DMS 273 treated with DMSO at 0.1 percent for 48 hours (cell line): ENCODE results near the gene C19orf25.
"Not testable (repeated sequence)": the region's sequence is repeated elsewhere in the genome, so short reads cannot be mapped to it uniquely, and the experiment has no call there.

Experiments
- DNase-seq: peaks from one replicate; lab custom pipeline; 2025; lab: John Stamatoyannopoulos, UW

Gene C19orf25

GRCh38 chr19:1481893-1482360 lies 2.9 kb upstream of the C19orf25 start:
- no peak for DNase-seq

- DNase-seq = no peak
Measured at GRCh38 chr19:1481224-1481892, 2.3 kb upstream of the C19orf25 start.

GRCh38 chr19:1477056-1477455 lies 2.0 kb downstream of the C19orf25 start:
- DNase-seq = not testable (repeated sequence)

GRCh38 chr19:1475751-1476437 lies 3.1 kb downstream of the C19orf25 start:
- DNase-seq = no peak

- DNase-seq = no peak
Measured at GRCh38 chr19:1474765-1475351, 4.2 kb downstream of the C19orf25 start.

GRCh38 chr19:1474011-1474764 lies 4.8 kb downstream of the C19orf25 start:
- DNase-seq = no peak

GRCh38 chr19:1473085-1473851 lies 5.7 kb downstream of the C19orf25 start:
- no peak for DNase-seq

- peak; percentile 29 for DNase-seq
Measured at GRCh38 chr19:1472231-1473084, 6.6 kb downstream of the C19orf25 start.

GRCh38 chr19:1471515-1472160 lies 7.4 kb downstream of the C19orf25 start:
- DNase-seq = no peak

- no peak for DNase-seq
Measured at GRCh38 chr19:1471010-1471514, 8.0 kb downstream of the C19orf25 start.

- peak; percentile 21 for DNase-seq
Measured at GRCh38 chr19:1470305-1471009, 8.6 kb downstream of the C19orf25 start.

- DNase-seq = no peak
Measured at GRCh38 chr19:1470055-1470304, 9.0 kb downstream of the C19orf25 start.

- no peak for DNase-seq
Measured at GRCh38 chr19:1469255-1470054, 9.6 kb downstream of the C19orf25 start.

GRCh38 chr19:1468821-1469254 lies 10.2 kb downstream of the C19orf25 start:
- no peak for DNase-seq

- no peak for DNase-seq
Measured at GRCh38 chr19:1468274-1468820, 10.7 kb downstream of the C19orf25 start.

- DNase-seq = no peak
Measured at GRCh38 chr19:1467490-1468273, 11.3 kb downstream of the C19orf25 start.

- no peak for DNase-seq
Measured at GRCh38 chr19:1467215-1467489, 11.9 kb downstream of the C19orf25 start.
